BE2C (cell line): ENCODE data around the gene SHC3.

ENCODE experiments used
- DNase-seq: peaks from one replicate; pipeline ENCODE4 v3.0.0-alpha.2; 2020
- H3K27me3 ChIP-seq: fragments of 250-450 bp; sonication (Bioruptor Pico); 2 replicates; pipeline ENCODE4 v1.5.1; 2020; ENCODE audit warnings: mild to moderate bottlenecking
- H3K36me3 ChIP-seq: fragments of 250-450 bp; sonication (Bioruptor Pico); 2 replicates; pipeline ENCODE4 v1.5.1; 2020; ENCODE audit warnings: mild to moderate bottlenecking
- H3K4me1 ChIP-seq: fragments of 250-450 bp; sonication (Bioruptor Pico); 2 replicates; pipeline ENCODE4 v1.5.1; 2020
- H3K4me3 ChIP-seq: 2 replicates; pipeline ENCODE4 v1.5.1; 2011; ENCODE audit warnings: low read depth, low read length
- H3K9me3 ChIP-seq: fragments of 250-450 bp; sonication (Bioruptor Pico); 2 replicates; pipeline ENCODE4 v1.5.1; 2020
- TF ChIP-seq, protein P1 (sequence below): IDR thresholded peaks from 2 replicates; pipeline ENCODE4 v1.5.1; 2012; ENCODE audit warnings: mild to moderate bottlenecking, low read depth, low read length

Gene SHC3

DNA sequence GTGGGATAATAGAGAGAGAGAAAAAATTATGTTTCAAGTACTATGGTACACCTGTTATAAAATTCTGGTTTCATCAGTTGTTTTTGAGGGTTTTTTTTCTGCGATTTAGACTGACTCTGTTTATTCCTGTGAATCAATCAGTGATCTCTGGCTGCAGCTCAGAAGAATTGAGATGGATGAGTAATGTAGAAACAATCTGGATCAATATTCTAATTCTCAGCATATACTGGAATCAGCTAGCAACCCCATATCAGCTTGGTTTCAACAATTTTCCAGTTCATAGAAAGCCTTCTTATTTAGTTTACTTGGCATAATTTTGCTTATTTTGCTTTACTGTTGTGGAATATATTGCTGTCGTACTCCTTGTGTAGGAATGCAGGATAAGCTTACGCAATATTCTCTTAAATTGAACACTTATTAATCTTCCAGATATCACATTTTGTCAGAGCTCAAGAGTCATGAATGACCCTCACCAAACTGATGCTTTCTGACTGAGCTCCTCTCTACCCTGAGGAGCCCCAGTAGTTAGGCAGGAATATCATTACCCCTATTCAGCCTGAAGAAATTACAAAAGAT lies 42.9 kb downstream of the SHC3 start:
- no peak overlapping the region for H3K4me3 ChIP-seq
- H3K36me3 ChIP-seq = peaks cover 2% of the 10 kb centered on the region; the same call in 1 of the 2 replicates
- no peaks in the 10 kb centered on the region; the same call in 1 of the 2 replicates for H3K4me1 ChIP-seq
- TF ChIP-seq, protein P1, sequence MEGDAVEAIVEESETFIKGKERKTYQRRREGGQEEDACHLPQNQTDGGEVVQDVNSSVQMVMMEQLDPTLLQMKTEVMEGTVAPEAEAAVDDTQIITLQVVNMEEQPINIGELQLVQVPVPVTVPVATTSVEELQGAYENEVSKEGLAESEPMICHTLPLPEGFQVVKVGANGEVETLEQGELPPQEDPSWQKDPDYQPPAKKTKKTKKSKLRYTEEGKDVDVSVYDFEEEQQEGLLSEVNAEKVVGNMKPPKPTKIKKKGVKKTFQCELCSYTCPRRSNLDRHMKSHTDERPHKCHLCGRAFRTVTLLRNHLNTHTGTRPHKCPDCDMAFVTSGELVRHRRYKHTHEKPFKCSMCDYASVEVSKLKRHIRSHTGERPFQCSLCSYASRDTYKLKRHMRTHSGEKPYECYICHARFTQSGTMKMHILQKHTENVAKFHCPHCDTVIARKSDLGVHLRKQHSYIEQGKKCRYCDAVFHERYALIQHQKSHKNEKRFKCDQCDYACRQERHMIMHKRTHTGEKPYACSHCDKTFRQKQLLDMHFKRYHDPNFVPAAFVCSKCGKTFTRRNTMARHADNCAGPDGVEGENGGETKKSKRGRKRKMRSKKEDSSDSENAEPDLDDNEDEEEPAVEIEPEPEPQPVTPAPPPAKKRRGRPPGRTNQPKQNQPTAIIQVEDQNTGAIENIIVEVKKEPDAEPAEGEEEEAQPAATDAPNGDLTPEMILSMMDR = no peak
- no peak for DNase-seq
- no peaks in the 10 kb centered on the region for H3K9me3 ChIP-seq
- H3K27me3 ChIP-seq = no peaks in the 10 kb centered on the region

DNA sequence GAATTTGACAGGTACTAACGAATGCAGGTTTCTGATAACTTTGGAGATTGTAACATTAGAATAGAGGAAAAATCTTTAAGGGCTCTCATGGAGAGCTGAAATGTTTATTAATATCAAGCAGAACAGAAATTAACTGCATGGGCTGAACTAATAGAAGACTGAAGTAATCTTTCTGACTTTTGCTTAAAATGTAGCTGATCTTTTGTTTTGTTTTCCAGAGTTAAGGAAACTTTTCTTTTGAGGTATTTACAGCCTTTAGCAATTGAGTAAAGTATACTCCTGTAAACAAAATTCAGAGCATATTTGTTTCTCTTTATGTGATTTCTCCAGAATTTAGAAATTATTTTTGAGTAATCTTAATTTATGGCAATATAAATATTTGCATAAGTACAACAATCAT lies 43.9 kb downstream of the SHC3 start:
- Histone ChIP-seq H3K36me3 (peaks cover 2% of the 10 kb centered on the region; the same call in 1 of the 2 replicates), H3K27me3 (no peaks in the 10 kb centered on the region), H3K4me3 (no peak overlapping the region), H3K9me3 (no peaks in the 10 kb centered on the region), H3K4me1 (no peaks in the 10 kb centered on the region; the same call in 1 of the 2 replicates)
- DNase-seq = no peak
- TF ChIP-seq, protein P1 = no peak

DNA sequence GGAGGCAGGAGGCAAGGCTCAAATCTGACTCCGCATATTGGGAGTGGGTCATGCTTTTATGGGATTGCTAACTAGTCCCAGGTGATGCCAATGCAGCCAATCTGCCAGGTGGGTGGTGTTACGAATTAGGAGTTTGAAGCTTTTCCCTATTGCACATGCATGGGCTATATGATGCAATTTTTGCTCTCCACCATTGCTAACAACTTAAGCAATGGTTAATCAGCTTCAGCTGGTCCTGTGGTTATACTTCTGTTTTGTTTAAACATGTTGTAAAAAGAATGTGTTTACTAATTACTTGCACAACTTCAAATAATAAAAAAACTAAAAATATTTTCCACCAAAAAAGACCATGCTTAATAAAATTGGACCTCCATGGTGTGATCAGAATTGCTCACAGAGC lies 55.7 kb downstream of the SHC3 start:
- TF ChIP-seq, protein P1 = no peak
- H3K36me3 ChIP-seq = peaks cover 6% of the 10 kb centered on the region; the same call in 1 of the 2 replicates
- no peaks in the 10 kb centered on the region; the same call in 1 of the 2 replicates for H3K9me3 ChIP-seq
- no peak overlapping the region for H3K4me3 ChIP-seq
- no peaks in the 10 kb centered on the region for H3K27me3 ChIP-seq
- DNase-seq = no peak
- no peaks in the 10 kb centered on the region for H3K4me1 ChIP-seq

DNA sequence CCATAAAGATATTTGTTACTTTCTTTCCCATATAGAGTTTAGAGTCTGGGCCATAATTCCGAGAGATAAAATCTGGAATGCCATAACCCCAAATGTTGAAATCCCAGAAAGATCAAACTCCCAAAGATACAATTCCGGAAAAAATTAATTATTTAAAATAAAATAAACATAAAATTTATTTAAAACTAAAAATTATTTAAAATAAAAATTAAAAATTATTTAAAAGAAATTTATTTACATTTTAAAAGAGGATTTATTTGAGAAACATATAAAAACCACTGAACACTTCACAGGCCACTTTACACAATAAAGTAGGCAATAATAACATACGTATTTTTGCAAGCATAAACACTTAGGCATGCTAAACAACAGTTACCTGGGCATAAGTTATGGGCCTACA lies 57.9 kb downstream of the SHC3 start:
- Histone ChIP-seq H3K4me3 (no peak overlapping the region), H3K27me3 (no peaks in the 10 kb centered on the region), H3K36me3 (peaks cover 6% of the 10 kb centered on the region; the same call in 1 of the 2 replicates), H3K4me1 (no peaks in the 10 kb centered on the region), H3K9me3 (no peaks in the 10 kb centered on the region; the same call in 1 of the 2 replicates)
- DNase-seq = no peak
- TF ChIP-seq, protein P1 = no peak

DNA sequence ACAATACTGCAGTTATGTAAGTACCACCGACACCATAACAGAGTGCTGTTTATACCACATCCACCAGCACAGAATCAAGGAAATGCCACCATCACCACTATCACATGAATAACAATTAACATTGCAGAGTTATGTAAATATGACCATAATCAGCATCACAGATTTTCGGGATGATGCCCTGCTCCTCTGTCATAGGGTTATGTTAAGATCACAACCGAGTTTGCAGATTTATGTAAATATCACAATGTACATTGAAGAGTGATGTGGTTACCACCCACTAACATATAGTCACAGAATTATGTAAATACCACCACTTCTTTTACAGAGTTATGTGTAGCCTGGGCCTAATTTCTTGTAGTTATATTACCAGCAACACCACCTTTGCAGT lies 61.8 kb downstream of the SHC3 start:
- TF ChIP-seq, protein P1 = no peak
- Histone ChIP-seq H3K36me3 (no peaks in the 10 kb centered on the region), H3K4me1 (no peaks in the 10 kb centered on the region), H3K9me3 (no peaks in the 10 kb centered on the region), H3K4me3 (no peak overlapping the region), H3K27me3 (no peaks in the 10 kb centered on the region)
- no peak for DNase-seq

DNA sequence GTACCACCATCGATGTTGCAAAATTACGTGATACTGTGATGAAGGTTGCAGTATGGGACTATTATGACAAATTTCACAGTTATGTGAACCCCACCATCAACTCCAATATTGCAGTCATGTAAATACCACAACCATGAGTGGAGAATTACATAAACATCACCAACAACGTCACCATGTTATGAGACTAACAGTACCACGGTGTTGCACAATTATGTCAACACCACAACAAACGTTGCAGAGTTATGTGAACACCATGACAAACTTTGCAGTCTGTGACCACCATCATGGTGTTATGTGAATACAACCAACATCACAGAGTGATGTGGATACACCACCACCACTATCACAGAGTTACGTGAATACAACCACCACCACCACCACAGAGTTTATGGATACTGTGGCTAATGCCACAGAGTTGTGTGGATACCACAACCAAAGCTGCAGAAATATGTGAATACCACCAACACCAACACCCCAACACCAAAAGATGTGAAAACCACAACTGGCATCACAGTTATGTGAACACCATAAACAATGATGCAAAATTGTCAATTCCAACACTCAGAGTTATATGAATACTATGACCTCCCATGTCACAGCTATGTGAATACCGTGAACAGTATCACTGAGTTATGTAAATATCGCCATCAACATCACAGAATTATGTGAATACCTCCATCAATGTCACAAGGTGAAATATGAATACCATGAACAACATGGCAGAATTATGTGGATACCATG lies 62.4 kb downstream of the SHC3 start:
- no peak for DNase-seq
- no peak overlapping the region for H3K4me3 ChIP-seq

More for the DNA sequence above, 62.4 kb downstream of the SHC3 start:
- TF ChIP-seq, protein P1 = no peak
- H3K9me3 ChIP-seq = no peaks in the 10 kb centered on the region
- H3K36me3 ChIP-seq = no peaks in the 10 kb centered on the region
- H3K27me3 ChIP-seq = no peaks in the 10 kb centered on the region
- no peaks in the 10 kb centered on the region for H3K4me1 ChIP-seq
